Stimulated activated CD4-positive, alpha-beta T cell treated with anti-CD3 and anti-CD28 coated beads, Interleukin-15, amount 100 ng/mL, for 24 hours (primary cell): ENCODE results near the gene C2orf81.
"Not testable (repeated sequence)": the region's sequence is repeated elsewhere in the genome, so short reads cannot be mapped to it uniquely, and the experiment has no call there.

ENCODE experiments used
- DNase-seq: peaks from one replicate; pipeline ENCODE4 v3.0.0-alpha.2; 2020

The C2orf81 gene

DNA sequence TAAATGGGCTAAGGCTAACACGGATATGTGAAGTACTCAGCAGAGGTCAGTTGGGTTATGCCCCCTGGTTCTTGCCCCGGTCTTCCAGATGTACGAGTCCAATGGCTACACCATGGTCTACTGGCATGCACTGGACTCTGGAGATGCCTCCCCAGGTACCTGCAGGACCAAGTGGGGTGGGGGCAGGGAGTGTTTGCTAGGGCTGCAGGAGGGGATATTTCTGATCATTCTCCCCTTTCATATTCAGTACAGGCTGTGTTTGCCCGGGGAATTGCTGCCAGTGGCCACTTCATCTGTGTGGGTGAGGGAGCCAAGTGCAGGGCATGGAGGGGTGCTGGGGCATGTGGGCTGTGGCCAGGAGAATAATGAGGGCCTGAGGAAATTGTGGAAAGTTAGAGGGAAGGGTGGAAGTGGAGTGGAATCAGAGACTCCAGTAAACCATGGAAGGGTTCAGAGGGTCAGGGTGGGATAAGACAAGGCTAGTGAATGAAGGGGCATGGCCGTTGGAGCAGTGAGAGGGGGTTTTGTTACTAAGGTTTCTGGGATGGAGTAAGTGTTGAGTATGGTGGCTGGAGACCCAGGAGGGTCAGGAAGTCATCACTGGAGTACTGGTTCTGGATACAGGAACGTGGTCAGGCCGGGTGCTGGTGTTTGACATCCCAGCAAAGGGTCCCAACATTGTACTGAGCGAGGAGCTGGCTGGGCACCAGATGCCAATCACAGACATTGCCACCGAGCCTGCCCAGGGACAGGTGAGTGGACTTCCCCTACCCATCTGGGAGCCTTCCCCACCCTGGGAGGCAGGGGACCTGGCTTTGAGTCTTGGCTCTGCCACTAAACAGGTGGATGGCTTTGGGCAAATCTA, 2.0 kb upstream of the C2orf81 start:
- no peak for DNase-seq

DNA sequence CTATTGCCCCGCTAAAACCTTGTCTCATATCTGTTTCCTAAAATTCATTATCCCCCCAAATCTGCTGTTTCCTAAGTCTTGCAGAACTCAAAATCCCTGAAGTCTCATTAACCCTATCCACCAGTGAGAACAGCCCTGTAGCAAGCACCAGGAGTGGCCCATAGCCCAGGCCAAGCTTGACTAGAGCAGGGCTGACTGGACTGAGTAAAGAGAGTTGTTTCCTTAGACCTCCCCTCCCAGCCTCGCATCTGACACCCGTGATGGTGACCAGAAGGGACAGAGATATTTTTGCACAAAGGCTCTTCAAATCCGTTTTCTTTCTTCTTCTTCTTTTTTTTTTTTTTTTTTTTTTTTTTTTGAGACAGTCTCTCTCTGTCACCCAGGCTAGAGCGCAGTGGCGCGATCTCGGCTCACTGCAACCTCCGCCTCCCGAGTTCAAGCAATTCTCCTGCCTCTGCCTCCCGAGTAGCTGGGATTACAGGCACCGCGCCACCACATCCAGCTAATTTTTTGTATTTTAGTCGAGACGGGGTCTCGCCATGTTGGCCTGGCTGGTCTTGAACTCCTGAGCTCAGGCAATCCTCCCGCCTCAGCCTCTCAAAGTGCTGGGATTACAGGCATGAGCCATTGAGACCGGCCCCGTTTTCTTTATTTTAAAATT, 846 bp downstream of the C2orf81 start:
- not testable (repeated sequence) for DNase-seq

DNA sequence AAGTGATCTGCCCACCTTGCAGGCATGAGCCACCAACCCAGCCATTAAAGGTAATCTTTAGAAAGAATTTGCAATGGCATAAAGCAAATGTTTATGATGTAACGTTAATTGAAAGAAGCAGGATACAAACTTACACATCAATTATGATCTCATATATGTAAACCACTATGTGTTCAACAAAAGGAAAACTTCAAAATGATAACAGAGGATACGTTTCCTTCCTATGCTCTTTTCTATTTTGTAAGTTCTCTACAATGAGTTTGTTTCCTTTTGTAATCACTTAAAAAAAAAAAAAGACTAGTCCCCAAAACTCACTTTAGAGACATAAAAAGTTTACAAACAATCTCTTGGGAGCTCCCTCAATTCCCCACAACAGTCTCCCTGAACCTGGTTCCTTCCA, 1.4 kb downstream of the C2orf81 start:
- no peak for DNase-seq

DNA sequence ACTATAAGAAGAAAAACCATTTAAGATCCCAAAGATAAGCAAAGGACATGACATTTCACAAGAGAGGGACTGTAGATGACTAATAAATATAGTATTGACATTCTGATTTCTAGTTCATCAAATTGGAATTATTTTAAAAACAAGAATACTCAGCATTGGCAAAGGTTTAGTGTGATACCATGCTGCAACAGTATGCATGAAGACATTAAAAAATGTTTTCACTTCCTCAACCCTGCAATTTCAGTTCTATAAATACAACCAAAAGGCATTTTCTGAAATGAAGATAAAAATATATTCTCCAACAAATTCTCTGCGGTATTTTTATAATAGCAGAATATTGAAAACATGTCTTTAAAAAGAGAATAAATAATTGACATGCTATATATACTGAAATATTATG, 2.1 kb downstream of the C2orf81 start:
- no peak for DNase-seq

DNA sequence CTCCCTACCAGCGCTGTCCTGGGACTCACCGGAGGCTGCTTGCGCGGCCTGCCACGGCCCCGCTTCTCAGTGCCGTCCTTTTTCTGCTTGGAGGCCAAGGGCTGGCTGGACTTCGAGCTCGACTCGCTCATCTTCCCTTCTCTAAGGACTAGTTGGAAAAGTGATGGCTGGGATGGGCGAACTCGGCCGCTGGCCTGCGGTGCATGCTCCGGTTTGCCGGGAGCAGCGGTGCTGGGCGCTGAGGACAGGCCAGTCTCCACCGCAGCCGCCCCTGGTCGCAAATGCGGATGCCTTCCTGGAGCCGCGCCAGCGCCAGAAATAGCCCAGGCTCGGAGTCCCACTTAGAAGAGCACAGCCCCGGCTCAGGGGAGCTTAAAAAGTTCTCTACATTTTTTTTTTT, 3.1 kb downstream of the C2orf81 start:
- no peak for DNase-seq

DNA sequence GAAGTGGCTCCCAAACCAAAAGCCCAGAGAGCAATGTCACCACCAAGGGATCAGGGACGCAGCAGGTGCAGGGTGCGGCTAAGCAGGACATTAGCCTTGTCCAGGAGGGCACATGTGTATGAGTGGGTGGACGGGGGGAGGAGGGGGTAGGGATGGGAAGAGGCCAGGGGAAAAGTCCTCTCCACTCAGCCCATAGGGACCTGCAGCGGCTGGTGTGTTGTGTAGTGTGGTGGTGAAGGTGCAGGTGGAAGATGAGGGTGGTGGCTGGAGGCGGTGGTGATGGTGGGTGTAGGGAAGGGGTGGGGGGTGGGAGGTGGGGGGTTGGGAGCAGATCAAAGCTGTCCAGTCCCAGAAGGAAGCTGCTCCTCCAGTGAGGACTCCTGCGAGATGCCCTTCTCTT, 3.7 kb downstream of the C2orf81 start:
- DNase-seq, result no peak

DNA sequence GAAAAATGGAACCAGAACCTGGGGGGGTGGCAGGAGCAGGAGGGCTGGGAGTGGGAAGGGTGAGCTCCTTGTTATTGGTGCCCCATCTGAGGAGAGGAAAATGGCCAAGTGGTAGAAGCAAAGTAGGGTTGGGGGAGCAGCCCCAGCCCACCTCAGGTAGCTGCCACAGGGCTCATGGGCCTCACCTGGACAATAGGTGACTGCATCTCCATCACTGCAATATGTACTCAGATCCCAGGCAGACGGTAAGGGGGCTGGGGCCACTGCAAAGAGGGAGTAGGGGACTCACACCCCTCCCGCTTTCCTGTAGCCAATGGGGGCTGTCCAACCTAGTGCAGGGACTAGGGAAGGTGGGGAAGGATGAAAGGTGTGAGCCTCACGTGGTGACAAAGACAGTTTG, 4.2 kb downstream of the C2orf81 start:
- no peak for DNase-seq

DNA sequence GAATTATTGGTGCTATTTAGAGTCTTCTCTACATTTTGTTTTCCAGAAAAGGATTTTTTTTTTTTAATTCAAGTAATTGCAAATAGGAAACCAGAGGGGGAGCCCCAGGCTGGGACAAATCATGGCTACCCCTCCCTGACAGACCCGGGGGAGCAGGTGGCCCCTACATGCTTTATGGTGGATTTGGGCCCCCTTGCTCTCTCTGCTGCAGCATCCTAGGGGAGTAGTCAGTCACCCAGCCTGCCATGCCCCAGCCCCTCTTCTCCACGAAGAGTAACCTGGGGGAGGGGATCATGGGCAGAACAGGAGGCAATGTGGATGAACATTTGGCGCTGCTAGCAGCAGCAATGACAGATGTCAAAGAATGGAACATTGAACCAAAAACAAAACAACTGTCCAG, 4.6 kb downstream of the C2orf81 start:
- DNase-seq, result no peak

DNA sequence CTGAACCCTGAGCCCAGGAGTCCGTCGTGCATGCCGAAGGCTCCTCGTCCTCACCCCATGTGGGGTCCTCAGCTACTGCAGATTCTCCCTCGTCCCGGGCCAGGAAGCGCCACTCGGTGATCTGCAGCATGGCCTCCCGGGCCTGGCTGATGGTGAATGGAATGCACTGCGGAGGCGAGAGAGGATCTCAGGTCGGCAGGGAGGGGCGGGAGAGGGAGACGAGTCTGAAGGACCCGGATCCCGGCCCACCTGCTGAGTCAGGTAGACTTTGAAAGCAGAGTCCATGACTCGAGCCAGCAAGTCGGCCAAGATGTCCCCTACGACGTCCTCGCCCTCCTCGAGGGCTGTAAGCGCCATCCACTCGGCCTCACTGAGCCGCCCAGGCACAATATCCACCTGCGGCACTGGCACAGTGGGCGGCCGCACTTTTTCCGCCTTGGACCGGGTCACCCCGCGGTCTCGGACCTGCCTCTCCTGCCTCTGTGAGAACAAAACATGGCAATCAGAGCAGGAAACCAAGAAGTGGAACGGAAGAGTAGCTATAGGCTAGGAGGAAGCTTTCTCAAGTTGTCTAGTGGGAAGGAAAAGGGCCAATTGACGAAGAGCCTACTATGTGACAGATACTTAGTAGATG, 5.5 kb downstream of the C2orf81 start:
- DNase-seq, result no peak

DNA sequence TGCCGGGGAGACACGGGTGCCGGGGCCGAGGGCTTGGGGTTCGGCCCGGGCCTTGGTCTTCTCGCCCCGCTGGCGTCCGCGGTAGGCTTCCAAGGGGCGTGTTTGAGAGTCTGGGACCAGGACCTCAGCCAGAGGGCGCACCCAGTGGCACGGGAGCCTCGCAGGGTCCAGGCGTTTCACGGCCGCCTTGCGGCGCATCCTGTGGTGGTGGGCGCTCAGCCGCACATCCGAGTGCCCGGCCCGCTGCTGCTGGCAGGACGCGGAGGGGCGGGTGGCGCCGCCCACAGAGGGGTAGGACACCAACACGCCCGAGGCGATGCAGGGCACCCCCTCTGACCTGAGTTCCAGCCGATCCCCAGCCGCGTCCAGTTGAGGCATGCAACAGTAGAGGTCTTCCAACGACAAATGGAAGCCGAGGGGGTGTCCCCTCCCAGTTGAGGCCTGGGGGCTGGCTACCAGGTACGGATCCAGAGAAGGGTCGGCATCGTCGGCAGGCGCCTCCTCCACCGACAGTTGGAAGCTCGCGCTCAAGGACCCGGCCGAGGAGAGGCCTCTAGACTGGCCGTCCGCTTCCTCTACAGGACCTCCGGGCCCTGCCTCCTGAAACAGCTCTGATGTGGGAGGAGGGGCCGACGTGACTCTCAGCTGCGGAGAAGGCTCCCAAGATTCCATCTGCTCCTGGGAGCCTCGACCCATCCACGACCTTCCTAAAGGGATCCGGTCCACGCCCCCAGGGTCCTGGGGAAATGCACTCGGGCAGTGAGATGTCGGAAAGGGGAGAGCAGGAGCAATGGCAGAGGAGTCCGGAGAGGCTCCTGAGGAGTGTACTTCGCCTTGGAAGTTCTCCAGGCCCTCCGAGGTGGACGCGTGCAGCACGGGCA, 6.3 kb downstream of the C2orf81 start:
- peak; percentile 35 for DNase-seq

DNA sequence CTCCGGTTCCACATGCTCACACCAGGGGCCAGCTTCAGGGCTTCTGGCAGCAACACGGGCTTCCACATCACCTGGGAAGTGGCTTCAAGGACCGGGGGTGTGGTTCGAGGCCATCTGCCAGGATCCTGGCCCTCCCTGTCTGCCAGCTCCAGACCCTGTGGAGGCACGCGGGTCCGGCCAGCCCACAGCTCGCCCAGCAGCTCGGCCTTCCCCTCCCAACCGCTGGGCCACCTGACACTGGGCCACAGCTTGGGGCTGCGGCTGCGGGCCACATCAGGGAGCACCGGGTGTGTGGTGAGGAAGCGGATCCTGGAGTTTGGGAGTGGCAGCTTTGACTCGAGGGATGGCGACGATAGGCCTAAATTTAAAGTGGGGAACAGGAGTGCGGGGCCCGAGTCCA, 7.0 kb downstream of the C2orf81 start:
- no peak for DNase-seq

DNA sequence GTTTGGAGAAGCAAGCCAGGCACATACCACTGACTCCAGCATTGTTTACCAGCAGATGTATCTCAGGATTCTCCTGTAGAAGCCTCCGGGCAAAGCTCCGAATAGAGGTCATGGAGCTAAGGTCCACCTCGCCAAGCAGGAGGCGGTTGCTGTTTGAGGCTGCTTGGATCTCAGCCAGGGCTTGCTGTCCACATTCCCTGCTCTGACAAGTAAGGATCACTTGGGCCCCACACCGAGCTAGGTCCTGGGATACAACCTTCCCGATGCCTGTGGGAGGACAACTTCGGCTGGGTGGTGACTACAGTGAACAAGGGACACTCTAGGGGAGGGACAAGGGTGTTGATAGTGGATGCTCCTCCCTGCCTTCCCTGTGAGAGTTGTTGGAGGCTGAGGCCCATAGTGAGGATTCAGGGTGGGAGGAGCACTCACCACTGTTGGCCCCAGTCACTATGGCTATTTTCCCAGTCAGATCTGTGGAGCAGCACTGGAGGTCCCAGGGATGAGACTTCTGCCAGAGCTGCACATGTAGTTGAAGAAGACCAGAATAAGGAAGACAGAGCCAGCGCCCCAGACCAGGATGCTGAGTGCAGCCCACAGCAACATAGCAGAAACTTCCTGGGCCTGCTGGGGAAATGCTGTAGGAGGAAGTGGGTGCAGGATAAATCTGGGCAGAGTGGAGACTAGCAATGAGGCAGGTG, 8.3 kb downstream of the C2orf81 start:
- no peak for DNase-seq

DNA sequence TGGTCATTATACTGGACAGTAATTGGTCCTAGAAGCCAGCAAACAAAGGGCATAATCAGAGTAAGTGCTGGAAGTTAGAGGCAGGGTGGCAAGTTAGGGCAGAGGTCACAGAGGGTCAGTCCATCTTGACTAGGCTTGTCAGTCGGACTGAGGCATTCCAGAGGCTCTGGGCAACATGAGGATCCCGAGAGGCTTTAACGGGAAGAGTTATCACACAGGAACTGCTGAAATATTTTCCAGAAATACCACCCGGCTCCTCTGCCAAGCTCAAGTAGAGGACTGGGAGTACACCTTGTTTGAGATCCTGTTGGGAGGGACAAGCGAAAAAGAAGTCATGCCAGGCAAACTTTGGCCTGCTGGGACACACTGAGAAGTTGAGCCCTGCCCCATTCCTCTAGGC, 13.7 kb downstream of the C2orf81 start:
- DNase-seq, result no peak

DNA sequence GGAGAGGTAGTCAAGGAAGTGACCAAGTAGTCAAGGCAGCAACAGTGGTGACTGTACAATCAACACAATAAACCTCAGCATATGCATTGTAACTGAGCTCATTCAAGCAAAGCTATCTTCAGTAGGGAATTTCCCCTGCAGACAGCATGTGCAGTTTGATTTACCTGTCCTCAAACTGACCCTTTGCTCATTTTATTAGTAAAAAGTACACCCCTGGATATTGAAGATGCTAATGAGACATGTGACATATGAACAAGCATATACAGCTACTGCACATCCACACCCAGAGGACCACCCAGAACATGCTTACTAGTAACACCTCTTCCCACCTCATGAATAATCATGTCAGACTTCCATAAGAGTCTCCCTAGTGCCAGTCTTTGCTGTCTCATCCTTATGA, 15.4 kb downstream of the C2orf81 start:
- no peak for DNase-seq

DNA sequence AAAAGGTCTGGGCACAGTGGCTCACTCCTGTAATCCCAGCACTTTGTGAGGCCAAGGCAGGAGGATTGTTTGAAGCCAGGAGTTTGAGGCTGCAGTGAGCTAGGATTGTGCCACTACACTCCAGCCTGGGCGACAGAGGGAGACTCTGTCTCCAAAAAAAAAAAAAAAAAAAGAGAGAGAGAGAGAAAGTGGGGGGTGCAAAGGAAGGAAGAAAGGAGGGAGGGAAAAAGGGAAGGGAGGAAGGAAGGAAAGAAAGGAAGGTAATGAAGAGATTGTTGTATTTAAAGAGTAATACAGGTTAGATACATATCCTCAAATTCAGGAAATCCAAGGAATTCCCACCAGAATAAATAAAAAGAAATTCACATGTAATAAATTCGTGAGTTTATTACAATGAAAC, 19.5 kb downstream of the C2orf81 start:
- DNase-seq, result no peak

DNA sequence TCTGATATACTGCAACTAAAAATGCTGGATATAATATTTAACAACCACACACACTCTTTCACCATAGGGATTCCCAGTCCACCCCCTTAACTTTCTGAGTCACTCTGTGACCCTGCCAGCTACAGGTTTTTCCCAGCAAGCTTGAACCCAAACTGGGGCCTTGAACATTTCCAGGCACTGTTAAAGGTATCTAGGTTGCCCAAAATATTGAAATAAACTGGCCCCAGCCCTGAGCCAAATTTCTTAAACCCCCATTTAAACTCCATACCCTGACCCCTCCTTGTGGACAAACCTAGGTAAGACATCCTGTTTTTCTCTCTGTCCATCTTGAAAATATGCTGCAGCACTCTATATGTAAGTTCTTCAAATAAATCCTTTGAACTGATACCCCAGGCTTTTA, 21.6 kb downstream of the C2orf81 start:
- no peak for DNase-seq

DNA sequence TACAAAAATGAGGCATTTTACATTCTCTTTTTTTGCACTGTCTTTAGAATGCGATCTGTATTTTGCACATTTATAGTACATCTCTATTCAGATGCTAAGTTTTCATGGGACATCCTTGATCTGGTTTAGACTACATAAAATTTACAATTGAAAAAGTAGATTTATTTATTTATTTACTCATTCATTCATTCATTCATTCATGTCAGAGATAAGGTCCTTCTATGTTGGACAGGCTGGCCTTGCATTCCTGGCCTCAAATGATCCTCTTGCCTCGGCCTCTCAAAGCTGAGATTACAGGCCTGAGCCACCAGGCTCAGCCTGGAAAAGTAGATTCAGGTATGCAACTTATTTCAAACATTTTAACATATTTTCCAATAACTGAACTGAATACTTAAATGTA, 25.3 kb downstream of the C2orf81 start:
- no peak for DNase-seq

DNA sequence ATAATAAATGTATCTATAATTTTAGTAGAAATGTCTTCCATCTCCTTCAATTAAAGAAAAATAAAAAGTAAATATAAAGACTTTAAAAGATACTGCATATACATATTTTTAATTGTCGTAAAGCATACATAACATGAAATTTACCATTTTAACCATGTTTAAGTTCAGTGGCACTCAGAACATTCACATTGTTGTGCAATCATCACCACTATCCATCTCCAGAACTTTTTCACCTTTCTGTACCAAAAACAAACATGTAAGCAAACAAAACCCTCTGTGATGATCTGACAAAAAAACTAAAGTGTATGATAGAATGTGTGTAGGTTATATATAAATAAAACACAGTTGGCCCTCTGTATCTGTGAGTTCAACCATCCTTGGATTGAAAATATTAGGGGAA, 27.9 kb downstream of the C2orf81 start:
- no peak for DNase-seq

DNA sequence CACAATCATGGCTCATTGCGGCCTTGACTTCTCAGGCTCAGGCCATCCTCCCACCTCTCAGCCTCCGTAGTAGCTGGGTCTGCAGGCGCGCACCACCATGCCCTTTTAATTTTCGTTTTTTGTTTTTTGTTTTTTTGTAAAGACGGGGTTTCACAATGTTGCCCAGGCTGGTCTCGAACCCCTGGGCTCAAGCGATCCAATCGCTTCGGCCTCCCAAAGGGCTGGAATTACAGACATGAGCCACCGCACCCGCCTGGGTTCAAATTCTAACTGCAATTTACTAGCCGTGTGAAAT, 29.0 kb downstream of the C2orf81 start:
- DNase-seq, result no peak

DNA sequence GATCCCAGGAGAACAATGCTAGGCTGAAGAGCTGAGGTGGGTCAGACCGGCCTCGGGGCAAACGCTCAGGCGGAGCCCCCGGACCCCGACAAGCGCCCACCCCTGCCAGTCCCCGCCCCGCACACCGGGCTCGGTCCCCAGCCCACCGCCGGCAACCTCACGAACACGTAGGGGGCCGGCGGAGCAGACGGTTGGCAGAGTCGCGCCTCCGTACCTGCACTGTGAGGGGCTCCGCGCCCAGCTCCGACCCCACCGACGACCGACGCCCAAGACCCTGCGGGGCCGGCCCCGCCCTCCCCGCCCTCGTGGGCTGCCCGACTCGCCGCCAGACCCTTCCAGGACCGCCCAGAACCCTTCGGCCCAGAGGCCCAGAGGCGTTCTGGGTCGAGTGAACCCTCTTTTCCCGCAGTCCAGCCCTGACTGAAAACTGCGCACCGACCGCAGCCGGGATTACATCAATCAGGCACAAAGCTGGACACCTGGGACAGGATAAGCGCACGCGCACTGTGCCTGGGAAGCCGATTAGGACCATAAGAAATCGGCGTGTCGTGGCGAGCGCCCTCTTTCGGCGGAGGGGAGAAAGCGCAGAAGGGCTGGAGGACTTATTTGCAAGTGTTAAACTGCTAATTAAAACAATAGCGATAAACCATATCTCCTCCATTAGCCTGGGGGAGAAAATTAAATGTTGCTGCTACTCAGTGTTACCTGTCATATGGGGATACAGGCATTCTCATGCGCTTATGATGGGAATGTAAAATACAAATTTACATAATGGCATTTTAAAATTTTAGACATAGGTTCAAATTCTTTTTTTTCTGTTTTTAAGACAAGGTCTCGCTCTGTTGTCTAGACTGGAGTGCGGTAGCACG, 29.6 kb downstream of the C2orf81 start:
- peak; percentile 94 for DNase-seq

DNA sequence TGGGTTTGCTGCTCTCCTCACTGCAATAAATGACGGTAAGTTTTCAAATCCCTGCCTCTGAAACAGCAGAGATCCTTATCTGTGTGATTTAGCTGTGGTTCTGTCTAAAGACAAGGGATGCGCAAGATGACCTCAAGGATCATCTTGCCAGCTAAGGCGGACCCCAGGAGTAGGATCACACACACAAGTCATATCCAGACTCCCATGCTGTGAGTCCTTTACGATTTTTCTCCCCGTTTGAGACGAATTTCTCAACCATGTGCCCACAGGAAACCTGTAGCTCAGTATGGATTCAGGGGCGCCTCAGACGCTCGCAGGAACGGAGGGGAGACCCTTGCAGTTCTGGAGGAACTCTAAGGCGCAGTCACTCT, 30.2 kb downstream of the C2orf81 start:
- DNase-seq, result peak; percentile 13

DNA sequence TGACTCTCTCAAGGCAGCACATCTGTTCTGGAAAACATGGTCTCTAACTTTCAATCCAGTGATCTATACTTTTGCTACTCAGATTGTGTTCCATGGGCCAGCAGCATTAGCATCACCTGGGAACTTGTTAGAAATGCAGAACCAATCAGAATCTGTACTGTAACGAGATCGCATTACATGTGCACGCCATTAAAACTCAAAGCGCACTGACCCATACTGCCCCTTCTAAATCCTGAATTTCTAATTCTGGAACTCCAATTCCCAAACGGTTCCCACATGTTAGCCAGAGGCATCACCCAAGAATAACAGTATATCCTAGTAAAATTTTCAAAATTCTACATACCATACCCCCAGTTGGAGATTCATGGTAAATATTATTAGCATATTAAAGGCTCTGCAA, 30.8 kb downstream of the C2orf81 start:
- DNase-seq, result no peak
